Activated T-cell treated with anti-CD3 and anti-CD28 coated beads, Interleukin-2, amount 50 U/mL, for 48 hours (primary cell): ENCODE data around the gene FAM76A.
"Not testable (repeated sequence)": the region's sequence is repeated elsewhere in the genome, so short reads cannot be mapped to it uniquely, and the experiment has no call there.

Experiments used
- DNase-seq, 2 experiments: peaks; one replicate each; pipeline ENCODE4 v3.0.0-alpha.2; 2020

FAM76A gene

DNA sequence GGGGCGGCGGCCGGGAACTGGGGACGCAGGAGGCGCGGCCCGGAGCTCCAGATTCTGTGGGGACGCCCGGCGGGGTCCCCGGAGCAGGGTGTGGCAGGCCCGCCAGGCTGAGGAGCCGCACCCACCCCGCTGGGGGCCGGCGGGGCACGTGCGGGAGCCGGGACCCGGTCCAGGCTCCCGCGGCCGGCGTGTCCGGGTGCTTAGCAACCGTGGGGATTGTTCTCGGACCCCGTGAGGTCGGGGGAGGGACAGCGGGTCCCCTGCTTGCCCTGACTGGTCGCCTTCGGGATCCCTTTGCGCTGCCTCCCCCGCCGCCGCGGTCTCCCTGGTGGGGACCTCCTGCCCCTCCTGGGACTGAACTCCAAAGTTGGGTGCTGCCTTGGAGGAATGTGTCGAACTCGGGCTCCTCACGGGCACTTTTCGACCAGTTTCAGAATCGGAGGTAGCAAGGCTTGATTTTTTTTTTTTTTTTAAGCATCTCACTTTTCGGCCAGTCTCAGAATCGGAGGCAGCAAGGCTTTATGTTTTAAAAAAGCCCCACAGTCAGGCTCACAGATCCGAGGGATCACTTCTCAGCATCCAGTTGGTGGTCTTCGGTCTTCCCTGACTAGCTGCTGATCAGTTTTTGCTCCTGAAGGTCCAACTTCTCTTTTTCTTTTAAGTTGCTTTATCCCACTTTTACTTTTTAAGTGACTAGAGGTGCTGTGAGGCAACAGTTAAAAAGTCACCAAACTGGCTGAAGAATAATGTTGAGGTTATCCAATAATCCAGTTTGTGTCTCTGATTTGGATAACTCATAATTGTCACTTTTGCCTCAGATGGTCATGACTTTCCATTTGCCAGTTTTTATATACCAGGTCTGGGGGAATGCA lies 648 bp downstream of the FAM76A start:
- peak; percentile 65 to 72 for DNase-seq

DNA sequence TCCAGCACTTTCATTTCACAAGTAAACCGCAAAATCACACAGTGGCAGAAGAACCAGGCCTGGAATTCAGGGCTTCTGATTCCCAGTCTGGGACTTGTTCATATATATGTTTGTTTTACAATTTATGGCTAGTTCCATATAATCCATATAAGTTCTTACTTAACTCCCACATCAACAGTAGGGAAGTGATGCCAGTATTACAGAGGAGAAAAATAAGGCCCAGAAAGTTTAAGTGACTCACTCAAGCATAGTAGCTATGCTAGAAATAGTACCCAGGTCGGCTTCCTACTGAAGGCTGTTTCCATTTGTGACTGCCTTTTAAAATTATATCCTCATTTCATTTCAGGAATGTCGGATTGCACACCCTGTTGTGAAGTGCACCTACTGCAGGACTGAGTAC lies 1.4 kb downstream of the FAM76A start:
- DNase-seq: no peak

DNA sequence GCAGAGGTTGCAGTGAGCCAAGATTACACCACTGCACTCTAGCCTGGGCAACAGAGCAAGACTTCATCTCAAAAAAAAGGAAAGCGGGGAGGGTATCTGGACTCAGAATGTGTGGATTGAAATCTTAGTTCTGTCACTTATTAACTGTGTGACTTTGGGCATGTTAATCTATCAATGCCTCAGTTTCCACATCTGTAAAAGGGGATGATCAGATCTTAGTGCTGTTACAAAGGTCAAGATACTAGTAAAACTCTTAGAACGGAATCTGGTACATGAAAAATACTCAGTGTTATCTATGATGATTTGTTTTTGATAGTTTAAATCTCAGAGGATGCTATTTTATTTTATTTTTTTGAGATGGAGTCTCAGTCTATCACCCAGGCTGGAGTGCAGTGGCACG lies 10.5 kb downstream of the FAM76A start:
- DNase-seq: no peak

DNA sequence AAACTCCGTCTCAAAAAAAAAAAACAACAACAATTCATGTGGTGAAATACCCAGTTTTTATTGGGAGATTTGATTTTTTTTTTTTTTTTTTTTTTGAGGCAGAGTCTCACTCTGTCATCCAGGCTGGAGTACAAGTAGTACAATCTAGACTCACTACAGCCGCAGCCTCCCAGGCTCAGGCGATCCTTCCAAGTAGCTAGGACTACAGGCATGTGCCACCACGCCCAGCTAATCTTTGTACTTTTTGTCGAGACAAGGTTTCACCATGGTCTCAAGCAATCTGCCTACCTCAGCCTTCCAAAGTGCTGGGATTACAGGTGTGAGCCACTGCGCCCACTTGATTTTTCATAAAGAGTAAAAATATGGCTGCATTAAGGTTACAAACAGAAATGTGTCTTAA lies 15.4 kb downstream of the FAM76A start:
- no peak for DNase-seq

DNA sequence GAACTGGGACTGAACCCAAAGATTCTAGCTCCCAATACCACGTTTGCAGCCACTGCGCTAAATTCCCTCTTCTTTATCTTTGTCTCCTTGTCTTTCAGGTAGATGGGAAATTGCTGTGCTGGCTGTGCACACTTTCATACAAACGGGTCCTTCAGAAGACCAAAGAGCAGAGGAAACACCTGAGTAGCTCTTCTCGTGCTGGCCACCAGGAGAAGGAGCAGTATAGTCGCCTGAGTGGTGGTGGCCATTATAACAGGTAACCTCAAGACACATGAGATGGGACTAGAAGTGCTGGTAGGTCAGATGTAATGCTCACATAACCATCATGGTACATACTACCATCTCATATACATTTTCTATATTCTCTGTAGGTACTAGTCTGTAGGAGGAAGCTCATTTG lies 18.8 kb downstream of the FAM76A start:
- no peak for DNase-seq

DNA sequence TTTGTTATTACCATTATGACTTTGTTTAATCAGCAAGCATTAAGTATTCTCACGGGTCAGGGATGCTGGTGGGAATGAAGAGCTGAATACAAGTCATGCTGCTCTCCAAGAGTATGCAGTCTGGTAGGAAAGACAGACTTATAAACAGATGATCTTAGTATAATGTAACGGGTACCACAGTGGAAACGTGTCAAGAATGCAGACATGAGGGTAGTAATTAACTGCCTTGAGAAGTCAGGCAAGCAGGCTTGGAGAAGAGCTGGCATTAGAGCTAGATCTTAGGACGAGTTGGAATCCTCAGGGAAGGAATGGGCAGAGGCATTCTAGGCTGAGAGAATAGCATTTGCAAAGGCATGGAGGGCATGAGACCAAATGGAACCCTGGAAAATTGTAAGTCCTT lies 19.7 kb downstream of the FAM76A start:
- no peak for DNase-seq

DNA sequence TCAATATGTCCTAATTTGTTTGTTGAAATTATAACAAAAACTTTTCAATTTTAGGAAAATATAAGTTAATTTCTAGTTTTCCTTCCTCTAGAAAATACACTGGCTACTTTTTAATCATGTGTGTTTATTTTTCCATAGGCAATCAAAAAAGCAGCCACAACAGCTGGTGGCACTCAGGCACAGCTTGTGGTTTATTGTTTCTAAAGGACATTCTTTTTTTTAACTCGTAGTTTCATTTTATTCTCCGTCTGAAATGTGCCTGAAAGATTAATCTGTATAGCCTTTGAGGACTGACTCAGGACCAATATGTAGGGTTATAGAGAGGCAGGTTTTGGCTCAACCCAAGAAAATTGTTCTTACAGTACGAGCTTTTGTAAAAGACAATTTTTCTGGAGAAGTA lies 26.6 kb downstream of the FAM76A start:
- DNase-seq: no peak

DNA sequence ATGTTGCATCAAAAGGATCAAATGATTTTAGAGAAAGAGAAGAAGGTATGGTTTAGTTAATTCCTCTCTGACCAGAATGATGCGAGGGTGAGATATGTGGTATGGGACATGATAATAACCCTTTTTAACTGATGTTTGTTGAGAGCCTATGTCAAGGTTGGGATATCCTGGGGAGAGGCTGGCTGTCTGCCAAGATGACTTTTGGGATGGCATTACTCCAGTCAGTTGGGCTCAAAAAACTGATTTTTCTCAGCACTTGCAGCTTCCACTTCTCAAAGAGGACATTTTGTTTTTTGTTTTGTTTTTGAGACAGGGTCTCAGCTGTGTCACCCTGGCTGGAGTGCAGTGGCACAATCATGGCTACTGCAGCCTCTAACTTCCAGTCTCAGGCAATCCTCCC lies 29.5 kb downstream of the FAM76A start:
- DNase-seq: no peak

DNA sequence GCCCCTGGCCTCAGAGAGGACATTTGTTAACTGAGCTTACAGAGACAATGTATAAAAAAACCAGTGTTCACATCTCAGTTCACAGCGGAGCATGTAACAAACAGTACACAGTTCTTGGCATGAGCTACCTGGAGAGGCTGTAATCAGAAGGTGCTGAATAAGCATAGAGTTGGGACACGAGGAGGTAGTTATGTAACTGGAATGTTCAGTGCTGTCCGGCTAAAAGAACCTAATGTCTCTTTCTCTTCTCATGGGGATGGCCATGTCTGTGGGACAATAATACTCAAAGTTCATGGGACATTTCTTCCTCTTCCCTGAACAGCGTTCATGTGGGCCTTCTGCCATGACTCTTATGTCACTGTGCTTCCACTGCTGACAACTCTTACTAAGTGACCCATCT lies 30.1 kb downstream of the FAM76A start:
- no peak for DNase-seq

DNA sequence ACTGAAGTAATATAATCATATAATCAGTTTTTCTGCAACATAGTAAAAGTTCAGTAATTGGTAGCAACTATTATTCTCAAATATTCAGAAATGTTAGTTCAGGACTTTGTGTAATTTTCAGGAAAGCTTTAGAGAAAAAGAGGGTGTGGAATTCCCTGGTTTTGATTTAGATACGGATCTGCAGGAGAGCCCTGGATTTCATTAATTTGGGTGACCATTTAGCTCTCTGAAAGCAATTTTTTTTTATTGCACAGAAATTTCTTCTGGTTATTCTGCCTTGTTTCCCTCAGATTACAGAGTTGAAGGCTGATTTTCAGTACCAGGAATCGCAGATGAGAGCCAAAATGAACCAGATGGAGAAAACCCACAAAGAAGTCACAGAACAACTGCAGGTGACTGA lies 33.5 kb downstream of the FAM76A start:
- no peak for DNase-seq

DNA sequence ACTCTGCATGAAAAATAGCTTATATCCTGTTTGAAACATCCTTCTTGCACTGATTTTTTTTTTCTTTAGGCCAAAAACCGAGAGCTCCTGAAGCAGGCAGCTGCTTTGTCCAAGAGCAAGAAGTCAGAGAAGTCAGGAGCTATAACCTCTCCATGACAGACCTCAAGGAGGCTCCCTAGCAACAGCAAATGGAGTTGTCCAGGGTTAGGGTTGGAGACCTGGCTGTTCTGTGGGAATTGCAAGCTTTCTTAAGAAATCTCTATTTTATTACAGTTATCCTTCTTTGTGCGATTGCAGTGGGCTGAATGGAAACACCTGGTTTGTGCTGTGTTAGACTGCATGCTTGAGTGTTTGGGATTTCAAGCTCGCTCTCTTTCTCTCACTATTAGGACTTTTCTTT lies 34.7 kb downstream of the FAM76A start:
- DNase-seq: no peak

DNA sequence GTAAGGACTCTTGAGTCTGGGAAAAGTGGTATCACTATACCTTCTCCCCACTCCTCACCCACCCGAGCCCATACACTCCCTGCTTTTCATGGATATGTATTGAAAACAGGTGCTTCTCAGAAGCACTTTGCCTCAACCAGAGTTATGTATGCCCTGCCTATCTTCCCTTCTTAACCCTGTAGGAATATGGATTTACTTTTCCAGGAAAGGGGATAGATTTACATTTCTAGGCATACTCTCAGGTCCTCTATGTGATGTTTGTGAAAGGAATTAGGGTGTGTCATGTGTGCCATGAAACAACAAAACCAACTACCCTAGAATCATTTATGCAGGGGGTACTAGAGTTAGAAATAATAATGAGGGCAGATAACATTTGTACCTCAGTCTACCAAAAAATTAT lies 36.3 kb downstream of the FAM76A start:
- no peak for DNase-seq

DNA sequence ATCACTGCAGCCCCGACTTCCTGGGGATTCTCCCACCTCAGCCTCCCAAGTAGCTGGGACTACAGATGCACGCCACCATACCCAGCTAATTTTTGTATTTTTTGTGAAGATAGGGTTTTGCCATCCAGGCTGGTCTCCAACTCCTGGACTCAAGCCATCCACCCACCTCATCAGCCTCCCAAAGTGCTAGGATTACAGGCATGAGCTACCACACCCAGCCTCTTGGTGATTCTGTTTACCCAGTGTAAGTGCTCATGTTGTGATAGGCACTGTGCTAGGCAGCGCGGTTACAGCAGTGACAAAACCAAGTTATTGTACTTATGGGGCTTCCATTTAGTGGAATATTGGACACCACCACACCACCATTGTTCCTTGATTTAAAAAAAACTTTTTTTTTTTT lies 37.6 kb downstream of the FAM76A start:
- no peak for DNase-seq

DNA sequence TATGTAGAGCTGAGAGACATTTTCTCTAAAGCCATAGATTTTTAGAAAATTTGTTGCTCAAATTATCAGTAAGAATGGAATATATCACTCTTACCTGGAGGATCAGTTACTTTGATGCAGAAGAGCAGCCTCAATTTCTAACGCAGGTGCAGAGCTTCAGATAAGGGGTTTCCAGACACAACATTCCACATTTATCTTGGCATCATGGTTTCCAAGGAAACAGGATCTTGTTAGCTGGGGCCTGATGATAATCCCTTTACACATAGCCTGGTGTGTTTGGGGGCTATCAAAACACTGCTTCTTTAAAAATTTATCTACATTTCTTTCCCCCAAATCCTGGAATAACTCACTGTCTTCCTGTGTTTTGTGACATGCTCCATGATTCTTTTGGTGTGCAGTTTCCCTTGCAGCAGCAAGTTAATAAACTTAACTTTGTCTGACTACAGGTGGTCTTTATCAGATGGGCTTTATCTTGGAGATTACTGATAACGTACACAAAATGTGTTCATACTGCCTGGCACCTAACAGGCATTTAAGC lies 44.6 kb downstream of the FAM76A start:
- DNase-seq: no peak

DNA sequence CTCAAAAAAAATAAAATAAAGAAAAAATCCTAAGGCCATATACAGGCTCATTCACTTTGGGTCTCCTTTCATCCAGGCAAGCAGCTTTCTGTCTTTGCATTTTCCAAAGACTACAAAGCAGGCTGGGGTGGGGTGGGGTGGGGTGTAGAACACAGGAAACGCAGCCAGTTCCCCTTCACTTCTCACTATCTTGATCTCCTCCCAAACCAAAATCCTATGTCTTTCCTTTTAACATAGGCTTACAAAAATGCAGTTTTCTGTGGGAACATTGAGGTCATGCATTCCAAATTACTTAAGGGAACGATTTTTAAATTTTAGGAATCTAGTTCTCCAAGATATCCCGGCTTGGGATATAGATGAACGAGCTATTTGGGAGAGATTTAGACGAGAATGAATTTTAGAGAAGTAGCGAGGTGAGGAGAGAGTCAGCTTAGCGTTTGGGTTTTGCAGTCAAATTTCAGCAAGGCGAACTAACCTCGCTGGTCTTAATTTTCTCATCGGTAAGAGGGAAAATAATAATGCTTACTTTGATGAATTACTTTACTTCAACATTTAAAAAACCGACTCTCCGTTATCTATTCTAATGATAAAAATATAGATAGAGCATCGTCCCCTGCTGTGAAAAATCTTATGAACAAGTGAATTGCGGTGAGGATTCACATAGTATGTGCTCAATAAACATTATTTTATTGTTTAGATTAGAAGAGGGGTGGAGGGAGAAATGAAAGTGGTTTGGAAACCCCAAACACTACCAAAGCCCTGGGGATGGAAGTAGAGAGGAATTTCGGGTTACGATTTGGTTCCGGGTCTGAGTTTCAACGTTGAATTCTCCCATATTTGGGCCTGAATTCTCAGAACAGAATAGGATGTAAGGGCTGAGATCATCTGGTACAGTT lies 46.5 kb downstream of the FAM76A start:
- no peak for DNase-seq

DNA sequence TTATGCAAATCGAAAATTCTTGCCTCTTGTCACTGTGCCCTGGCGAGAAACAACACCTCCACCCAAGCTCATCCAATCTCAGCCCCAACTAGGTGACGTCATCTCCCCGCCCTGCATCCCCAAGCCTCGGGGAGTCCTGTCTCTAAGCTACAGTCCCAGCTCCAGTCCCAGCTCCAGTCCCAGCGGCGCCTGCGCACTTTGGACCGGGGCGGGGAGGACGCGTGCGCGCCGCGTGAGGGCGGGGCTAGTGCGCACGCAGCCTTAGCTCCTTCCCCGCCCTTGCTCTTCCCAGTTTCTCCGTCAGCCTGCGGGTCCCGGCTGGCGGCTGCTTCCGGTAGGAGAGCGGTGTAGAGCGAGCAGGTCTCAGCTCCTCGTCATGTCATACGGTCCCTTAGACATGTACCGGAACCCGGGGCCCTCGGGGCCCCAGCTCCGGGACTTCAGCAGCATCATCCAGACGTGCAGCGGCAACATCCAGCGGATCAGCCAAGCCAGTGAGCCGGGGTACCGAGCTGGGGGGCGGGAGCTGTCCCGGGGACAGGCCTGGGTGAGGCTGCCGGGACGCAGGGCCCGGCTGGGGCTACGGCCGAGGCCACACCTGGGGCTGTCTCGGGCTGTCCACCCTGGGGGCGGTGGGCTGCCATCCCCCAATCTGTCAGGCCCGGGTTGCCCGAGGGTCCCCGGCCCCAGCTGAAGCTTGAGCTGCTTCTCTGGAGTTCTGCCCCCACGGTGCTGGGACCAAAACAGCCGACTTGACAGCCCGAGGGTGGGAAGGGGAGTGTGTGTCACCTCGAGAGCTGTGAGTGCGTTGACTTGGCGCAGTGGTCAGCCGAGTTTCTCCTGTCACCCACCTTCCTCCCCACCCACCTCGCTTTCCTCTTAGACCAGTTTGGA lies 47.4 kb downstream of the FAM76A start, which contains the start of gene STX12:
TSS of gene STX12 (plus strand) at position 288 of the 894 bp plus-strand sequence. CDS start at position 377, 89 bp downstream.
- peak; percentile 99 to 100 for DNase-seq

DNA sequence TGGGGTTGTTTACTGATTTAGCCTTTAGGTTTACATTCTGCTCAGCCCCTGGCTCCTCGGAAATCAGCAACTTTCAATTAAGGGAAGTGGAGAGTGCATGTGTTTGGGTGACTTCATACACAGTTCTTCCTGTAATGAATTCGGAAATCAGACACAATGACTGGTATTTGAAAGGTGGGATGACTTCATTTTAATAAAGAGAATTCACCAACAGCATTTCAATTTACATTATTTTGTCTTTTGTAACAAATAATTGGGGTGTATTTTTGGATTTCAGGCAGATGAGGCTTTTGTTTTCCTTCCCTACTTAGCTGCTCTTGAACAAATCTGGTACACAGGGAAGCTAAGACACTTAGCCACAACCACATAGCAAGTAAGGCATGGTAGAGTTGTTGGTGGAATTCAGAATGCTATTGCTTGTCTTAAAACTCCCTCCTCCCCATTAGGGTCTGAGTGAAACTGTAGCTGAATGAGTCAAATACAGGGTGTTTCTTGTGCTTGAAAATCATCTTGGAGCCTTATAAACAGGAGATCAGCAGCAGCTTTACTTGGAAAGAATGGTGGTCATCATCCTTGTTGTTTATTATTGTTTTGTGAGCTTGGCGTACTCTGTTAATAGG lies 48.2 kb downstream of the FAM76A start:
- DNase-seq: no peak

DNA sequence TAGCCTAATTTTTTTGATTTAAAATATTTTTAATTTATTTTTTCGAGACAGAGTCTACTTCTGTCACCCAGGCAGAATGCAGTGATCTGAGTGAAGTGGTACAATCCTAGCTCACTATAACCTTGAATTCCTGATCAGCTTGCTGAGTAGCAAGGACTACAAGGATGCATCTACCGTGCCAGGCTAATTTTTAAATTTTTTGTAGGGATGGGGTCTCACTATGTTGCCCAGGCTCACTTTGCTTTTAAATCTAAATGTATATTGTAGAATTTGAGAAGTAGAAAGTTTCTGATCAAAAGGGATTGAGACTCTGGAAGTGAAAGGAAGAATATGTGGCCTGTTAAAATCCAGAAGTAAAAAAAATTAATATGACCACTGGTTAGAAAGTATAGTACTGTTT lies 48.9 kb downstream of the FAM76A start:
- no peak for DNase-seq

DNA sequence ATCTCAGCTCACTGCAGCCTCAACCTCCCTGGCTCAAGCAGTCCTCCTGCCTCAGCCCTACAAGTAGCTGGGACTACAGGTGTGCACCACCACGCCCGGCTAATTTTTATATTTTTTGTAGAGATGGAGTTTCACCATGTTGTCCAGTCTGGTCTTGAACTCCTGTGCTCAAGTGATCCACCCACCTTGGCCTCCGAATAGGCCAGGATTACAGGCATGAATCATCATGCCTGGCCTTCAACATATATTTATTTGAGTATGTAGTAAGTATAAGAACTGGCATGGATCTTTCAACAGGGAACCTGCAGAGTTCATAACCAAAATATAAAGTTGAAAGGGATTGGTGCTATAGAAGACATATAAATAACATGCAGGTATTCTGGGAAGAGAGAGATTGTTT lies 49.6 kb downstream of the FAM76A start:
- DNase-seq: not testable (repeated sequence)

DNA sequence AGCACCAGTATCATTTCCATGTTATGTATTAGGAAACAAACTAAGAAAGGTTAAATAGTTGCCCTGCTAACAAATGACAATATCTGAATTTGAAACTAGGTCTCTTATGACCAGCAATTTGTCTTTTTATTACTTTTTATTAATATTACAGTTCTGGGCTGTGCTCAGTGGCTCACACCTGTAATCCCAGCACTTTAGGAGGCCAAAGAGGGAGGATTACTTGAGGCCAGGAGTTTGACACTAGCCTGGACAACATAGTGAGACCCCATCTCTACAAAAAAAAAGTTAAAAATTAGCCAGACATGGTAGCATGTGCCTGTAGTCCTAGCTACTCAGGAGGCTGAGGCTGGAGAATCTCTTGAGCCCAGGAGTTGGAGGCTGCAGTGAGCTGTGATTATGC lies 50.5 kb downstream of the FAM76A start:
- not testable (repeated sequence) for DNase-seq

DNA sequence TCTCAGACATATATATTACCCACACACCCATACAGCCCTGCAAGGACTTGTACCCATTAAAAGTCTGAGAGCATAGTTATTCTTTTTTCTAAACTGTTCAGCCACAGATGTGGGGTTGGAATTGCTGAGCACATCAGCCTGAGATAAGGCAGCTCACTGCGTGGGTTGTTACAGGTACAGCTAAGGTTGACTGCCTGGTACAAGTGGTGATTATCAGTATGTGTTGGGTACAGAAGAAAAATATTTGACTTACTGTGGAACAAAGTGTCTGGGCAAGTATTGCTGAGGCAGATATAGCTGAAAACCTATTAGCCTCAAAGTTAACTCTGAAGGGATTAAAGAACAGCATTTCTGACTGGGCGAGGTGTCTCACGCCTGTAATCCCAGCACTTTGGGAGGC lies 52.3 kb downstream of the FAM76A start:
- no peak for DNase-seq

DNA sequence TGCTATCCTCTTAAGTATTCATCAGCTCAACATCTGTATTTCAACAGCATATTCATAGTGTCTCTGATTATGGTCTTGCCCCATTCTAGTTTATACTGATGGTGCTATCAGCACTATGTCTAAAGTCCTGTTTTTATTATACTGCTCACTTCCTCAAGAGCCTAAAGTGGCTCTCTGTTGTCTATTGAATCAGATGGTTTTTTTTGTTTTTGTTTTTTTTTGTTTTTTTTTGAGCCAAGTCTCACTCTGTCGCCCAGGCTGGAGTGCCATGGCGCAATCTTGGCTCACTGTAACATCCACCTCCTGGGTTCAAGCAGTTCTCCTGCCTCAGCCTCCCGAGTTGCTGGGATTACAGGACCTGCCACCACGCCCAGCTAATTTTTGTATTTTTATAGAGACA lies 53.4 kb downstream of the FAM76A start:
- no peak for DNase-seq
